SK-N-MC (cell line): Measurements from ENCODE around the gene PLXNA4.

Experiments
- EZH2 ChIP-seq: fragments of 200-600 bp; sonication (generic); IDR thresholded peaks from one replicate; pipeline ENCODE4 v1.6.1; 2017; ENCODE audit warnings: antibody characterized with exemption
- FOXP2 ChIP-seq: optimal IDR thresholded peaks from 2 replicates; pipeline ENCODE3; 2011; ENCODE audit warnings: mild to moderate bottlenecking, moderate library complexity; ENCODE audit not compliant: insufficient read depth; ENCODE audit errors: extremely low read length, control extremely low read depth
- POLR2AphosphoS5 ChIP-seq: IDR thresholded peaks from 2 replicates; pipeline ENCODE4 v1.6.1; 2012; ENCODE audit warnings: mild to moderate bottlenecking, low read depth, low read length, borderline replicate concordance

- no peak for TF ChIP-seq POLR2AphosphoS5
- no peak for TF ChIP-seq EZH2
- no peak for TF ChIP-seq FOXP2
Measured at GRCh38 chr7:132162556-132163144, 413.6 kb downstream of the PLXNA4 start.
